T-cell (primary cell): ENCODE measurements around the gene PTPRC. TPM values are rescaled to one million over a fixed set of nuclear protein-coding genes. Genes with fewer than 3 reads are reported as not detected.

ENCODE experiments used
- ATAC-seq, 4 experiments: fragments of 200-7000 bp in 3 of 4; fragments of 150-1000 bp in 1 of 4; cut with Tn5 transposase; replicated peaks in 1 of 4; 1 replicate in 3 of 4; 2 replicates in 1 of 4; pipeline ENCODE4 v1.10.0; 2021; ENCODE audit warnings: moderate library complexity in 3 of 4, mild to moderate bottlenecking in 2 of 4, moderate number of reproducible peaks in 1 of 4
- CTCF ChIA-PET, 2 donors: fragments of 300-600 bp; sonication (Branson Sonifier 250); formaldehyde crosslinking; loops; one replicate each; lab custom pipeline; 2022; ENCODE audit warnings: antibody characterized with exemption in 2 of 2; lab: Charles Lee
- POLR2A ChIA-PET, 2 donors: fragments of 300-600 bp; sonication (Branson Sonifier 250); formaldehyde crosslinking; loops; one replicate each; lab custom pipeline; 2022; ENCODE audit warnings: antibody characterized with exemption in 2 of 2; lab: Charles Lee
- DNase-seq, 35 experiments: peaks; one replicate each; pipeline versions ENCODE4 v3.0.0 to v3.0.0-alpha.2; 2013 to 2023
- H3K27ac ChIP-seq: one replicate; pipeline ENCODE4 v1.5.1; 2013; ENCODE audit warnings: low read length
- H3K27me3 ChIP-seq, 2 experiments: replicated peaks in 1 of 2; 1 replicate in 1 of 2; 2 replicates in 1 of 2; pipeline versions ENCODE4 v1.6.1 to v1.7.0; 2013; ENCODE audit warnings: low read length in 1 of 2, mixed read lengths in 1 of 2; ENCODE audit not compliant: control insufficient read depth in 2 of 2, insufficient read depth in 2 of 2; ENCODE audit errors: extremely low read depth in 1 of 2
- H3K36me3 ChIP-seq, 2 donors: 1 replicate in 1 of 2; 2 replicates in 1 of 2; pipeline versions ENCODE4 v1.6.1 to v1.7.0; 2013; ENCODE audit warnings: low read length in 1 of 2; ENCODE audit not compliant: control insufficient read depth in 2 of 2, insufficient read depth in 1 of 2; ENCODE audit errors: extremely low read depth in 1 of 2
- H3K4me1 ChIP-seq, 2 experiments: 1 replicate in 1 of 2; 2 replicates in 1 of 2; pipeline versions ENCODE4 v1.6.1 to v1.7.0; 2013; ENCODE audit warnings: low read length in 2 of 2, mixed read lengths in 1 of 2; ENCODE audit not compliant: insufficient read depth in 2 of 2, control insufficient read depth in 1 of 2; ENCODE audit errors: extremely low read depth in 1 of 2
- H3K4me3 ChIP-seq, 2 donors: 1 replicate in 1 of 2; 2 replicates in 1 of 2; pipeline versions ENCODE4 v1.5.1 to v1.7.0; 2013; ENCODE audit warnings: mild to moderate bottlenecking in 2 of 2, low read length in 1 of 2, moderate library complexity in 1 of 2; ENCODE audit not compliant: control insufficient read depth in 1 of 2; ENCODE audit errors: extremely low read depth in 1 of 2
- H3K9me3 ChIP-seq: 2 replicates; pipeline ENCODE4 v1.7.0; 2013
- H3K27ac Mint-ChIP-seq, 2 donors: one replicate each; pipeline ENCODE4 v1.8.0; 2020 to 2021; ENCODE audit warnings: mild to moderate bottlenecking in 2 of 2, mixed read lengths in 2 of 2
- H3K27me3 Mint-ChIP-seq, 2 donors: one replicate each; pipeline ENCODE4 v1.8.0; 2021 to 2022; ENCODE audit warnings: mixed read lengths in 2 of 2
- H3K36me3 Mint-ChIP-seq: one replicate; pipeline ENCODE4 v1.8.0; 2021; ENCODE audit warnings: mixed read lengths
- H3K4me1 Mint-ChIP-seq, 3 donors: one replicate each; pipeline ENCODE4 v1.8.0; 2020 to 2022; ENCODE audit warnings: mixed read lengths in 3 of 3, mild to moderate bottlenecking in 1 of 3
- H3K4me3 Mint-ChIP-seq, 3 donors: one replicate each; pipeline ENCODE4 v1.8.0; 2020 to 2022; ENCODE audit warnings: mild to moderate bottlenecking in 3 of 3, mixed read lengths in 3 of 3, moderate library complexity in 3 of 3
- H3K9me3 Mint-ChIP-seq, 3 donors: one replicate each; pipeline ENCODE4 v1.8.0; 2020 to 2022; ENCODE audit warnings: mixed read lengths in 3 of 3
- WGBS: methylation state at CpG from one replicate; pipeline ENCODE4 v1.1.5; 2013; ENCODE audit warnings: missing lambda C conversion rate; ENCODE audit not compliant: insufficient coverage; 5-methylcytosine and 5-hydroxymethylcytosine counted together
- total RNA-seq, 35 experiments: library from RNA in 6 of 35; stranded (reverse) in 6 of 35; fragments of 120-200 nt in 1 of 35; gene quantifications; one replicate each; pipeline versions ENCODE4 v1.2.1 to v1.2.4 and lab custom pipeline; 2013 to 2026

PTPRC gene
- total RNA-seq, 5 donors from 2014 or later (not counting 1 experiment from before 2014, with no cell fraction given) = 674 to 984 (median 781) TPM

- ATAC-seq = no peak
- no peaks in the 10 kb centered on the region for H3K27me3 ChIP-seq
- ChIA-PET POLR2A (interaction anchor here (0.6 to 7.2 kb wide), 4 partner anchors 10 to 26 kb away, joined by 3 to 86 read pairs (median 8); partner anchors contain the start of gene PTPRC (in 1 of the 2)), CTCF (interaction anchor here (0.8 to 1.6 kb wide), 3 partner anchors 12 to 61 kb away, joined by 4 to 6 read pairs (median 4); partner anchors contain the start of gene PTPRC (in 1 of the 2))
- no peaks in the 10 kb centered on the region for H3K9me3 ChIP-seq
- no peak for DNase-seq
- peaks cover 57 to 81% of the 10 kb centered on the region in 2 experiments for H3K4me1 ChIP-seq
- no peaks in the 10 kb centered on the region for H3K36me3 ChIP-seq
- H3K27ac ChIP-seq = peak overlapping the region; percentile 81
- WGBS = no CpG with 5 or more reads among the region's 1 CpG
- peak overlapping the region; percentile 91 to 100 for H3K27ac Mint-ChIP-seq
- peak overlapping the region in 1 of 3 donors; percentile 50 for H3K4me3 Mint-ChIP-seq
- H3K27me3 Mint-ChIP-seq = no peaks in the 10 kb centered on the region
- H3K4me3 ChIP-seq = no peak overlapping the region
- peaks cover 97 to 99% (median 98%) of the 10 kb centered on the region in 3 donors for H3K4me1 Mint-ChIP-seq
- H3K36me3 Mint-ChIP-seq = peaks cover 4% of the 10 kb centered on the region
- H3K9me3 Mint-ChIP-seq = peaks cover 0 to 7% (median 0%) of the 10 kb centered on the region in 3 donors
Measured at GRCh38 chr1:198624648-198624980, 14.2 kb upstream of the PTPRC start.

- H3K4me1 ChIP-seq = peaks cover 41 to 76% of the 10 kb centered on the region in 2 experiments
- POLR2A ChIA-PET = no interaction called here
- DNase-seq = peak in 1 of 35 experiments; percentile 38
- H3K4me1 Mint-ChIP-seq = peaks cover 92 to 97% (median 96%) of the 10 kb centered on the region in 3 donors
- H3K9me3 Mint-ChIP-seq = peaks cover 0 to 7% (median 0%) of the 10 kb centered on the region in 3 donors
- H3K27ac ChIP-seq = peak overlapping the region; percentile 81
- H3K27ac Mint-ChIP-seq = peak overlapping the region; percentile 91 to 100
- peaks cover 4% of the 10 kb centered on the region for H3K36me3 Mint-ChIP-seq
- no peaks in the 10 kb centered on the region for H3K9me3 ChIP-seq
- peak; percentile 50 to 62 (median 59) for ATAC-seq
- peak overlapping the region in 1 of 2 donors; percentile 7 for H3K4me3 ChIP-seq
- H3K36me3 ChIP-seq = no peaks in the 10 kb centered on the region
- WGBS = no CpG with 5 or more reads among the region's 3 CpGs
- H3K4me3 Mint-ChIP-seq = peak overlapping the region; percentile 40 to 53 (median 47)
- H3K27me3 Mint-ChIP-seq = no peaks in the 10 kb centered on the region
- CTCF ChIA-PET = interaction anchor here in 1 of 2 donors (0.6 kb wide), 1 partner anchor 42 kb away, joined by 3 read pairs; no protein-coding TSS in a partner anchor
- H3K27me3 ChIP-seq = no peaks in the 10 kb centered on the region
Measured at GRCh38 chr1:198627436-198628066, 11.3 kb upstream of the PTPRC start.

GRCh38 chr1:198628067-198628455, 10.8 kb upstream of the PTPRC start:
- H3K36me3 ChIP-seq = no peaks in the 10 kb centered on the region
- peaks cover 4% of the 10 kb centered on the region for H3K36me3 Mint-ChIP-seq
- no peaks in the 10 kb centered on the region for H3K9me3 ChIP-seq
- peaks cover 42 to 72% of the 10 kb centered on the region in 2 experiments for H3K4me1 ChIP-seq
- ATAC-seq (no peak), DNase-seq (no peak)
- no peaks in the 10 kb centered on the region for H3K27me3 ChIP-seq
- H3K4me1 Mint-ChIP-seq = peaks cover 90 to 96% (median 94%) of the 10 kb centered on the region in 3 donors
- H3K9me3 Mint-ChIP-seq = peaks cover 0 to 8% (median under 1%) of the 10 kb centered on the region in 3 donors
- H3K27ac ChIP-seq = peak overlapping the region; percentile 81
- no peaks in the 10 kb centered on the region for H3K27me3 Mint-ChIP-seq
- H3K4me3 Mint-ChIP-seq = peak overlapping the region; percentile 40 to 53 (median 47)
- CTCF ChIA-PET = no interaction called here
- H3K27ac Mint-ChIP-seq = peak overlapping the region; percentile 91 to 100
- POLR2A ChIA-PET = no interaction called here
- H3K4me3 ChIP-seq = peak overlapping the region in 1 of 2 donors; percentile 7

DNA sequence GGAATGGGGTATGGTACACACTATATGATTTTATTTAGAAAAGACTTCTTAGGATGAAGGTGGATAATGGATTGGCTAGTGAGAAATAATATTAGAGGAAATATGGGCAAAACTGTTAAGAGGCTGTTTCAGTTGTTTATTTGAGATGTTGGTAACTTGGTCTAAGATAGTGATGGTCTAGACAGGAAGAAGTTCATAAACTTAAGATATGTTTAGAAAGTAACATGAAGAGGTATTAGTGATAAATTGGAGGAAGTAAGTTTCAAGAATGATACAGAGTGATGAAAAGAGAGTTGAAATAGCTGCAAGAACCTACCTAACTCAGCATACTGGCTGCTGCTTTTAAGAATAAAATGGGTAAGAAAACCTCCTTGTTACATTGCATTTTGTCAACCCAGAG, 9.2 kb upstream of the PTPRC start:
- Histone ChIP-seq H3K27me3 (no peaks in the 10 kb centered on the region), H3K9me3 (no peaks in the 10 kb centered on the region), H3K4me1 (peaks cover 39 to 63% of the 10 kb centered on the region in 2 experiments), H3K36me3 (no peaks in the 10 kb centered on the region), H3K4me3 (no peak overlapping the region), H3K27ac (peak overlapping the region; percentile 81)
- peak overlapping the region; percentile 91 to 100 for H3K27ac Mint-ChIP-seq
- H3K4me1 Mint-ChIP-seq = peaks cover 92 to 98% (median 95%) of the 10 kb centered on the region in 3 donors
- DNase-seq = peak in 1 of 35 experiments; percentile 21
- H3K36me3 Mint-ChIP-seq = peaks cover 9% of the 10 kb centered on the region
- POLR2A ChIA-PET = interaction anchor here (0.6 kb wide), 6 partner anchors 9 to 108 kb away, joined by 3 read pairs; no protein-coding TSS in a partner anchor
- H3K9me3 Mint-ChIP-seq = peaks cover 0 to 15% (median 14%) of the 10 kb centered on the region in 3 donors
- peak in 2 of 4 experiments; percentile 33 to 44 for ATAC-seq
- H3K27me3 Mint-ChIP-seq = no peaks in the 10 kb centered on the region
- CTCF ChIA-PET = interaction anchor here (0.7 to 1.0 kb wide), 5 partner anchors 8 to 57 kb away, joined by 3 to 4 read pairs (median 3); no protein-coding TSS in a partner anchor
- peak overlapping the region in 1 of 3 donors; percentile 40 for H3K4me3 Mint-ChIP-seq

- Mint-ChIP-seq H3K9me3 (peaks cover 0 to 15% (median 15%) of the 10 kb centered on the region in 3 donors), H3K36me3 (peaks cover 9% of the 10 kb centered on the region), H3K27me3 (no peaks in the 10 kb centered on the region), H3K4me1 (peaks cover 90 to 98% (median 93%) of the 10 kb centered on the region in 3 donors), H3K27ac (peak overlapping the region; percentile 91 to 100), H3K4me3 (no peak overlapping the region)
- H3K9me3 ChIP-seq = no peaks in the 10 kb centered on the region
- ATAC-seq = no peak
- no peaks in the 10 kb centered on the region for H3K27me3 ChIP-seq
- ChIA-PET CTCF (interaction anchor here (0.7 to 1.9 kb wide), 6 partner anchors 8 to 55 kb away, joined by 3 to 6 read pairs (median 4); no protein-coding TSS in a partner anchor), POLR2A (interaction anchor here in 1 of 2 donors (0.6 to 1.0 kb wide), 5 partner anchors 18 to 659 kb away, joined by 3 to 7 read pairs (median 5); no protein-coding TSS in a partner anchor)
- no peaks in the 10 kb centered on the region for H3K36me3 ChIP-seq
- no peak for DNase-seq
- H3K4me1 ChIP-seq = peaks cover 47 to 60% of the 10 kb centered on the region in 2 experiments
- no peak overlapping the region for H3K4me3 ChIP-seq
- H3K27ac ChIP-seq = peak overlapping the region; percentile 18
- no CpG with 5 or more reads among the region's 1 CpG for WGBS
Measured at GRCh38 chr1:198630863-198631262, 8.0 kb upstream of the PTPRC start.

DNA sequence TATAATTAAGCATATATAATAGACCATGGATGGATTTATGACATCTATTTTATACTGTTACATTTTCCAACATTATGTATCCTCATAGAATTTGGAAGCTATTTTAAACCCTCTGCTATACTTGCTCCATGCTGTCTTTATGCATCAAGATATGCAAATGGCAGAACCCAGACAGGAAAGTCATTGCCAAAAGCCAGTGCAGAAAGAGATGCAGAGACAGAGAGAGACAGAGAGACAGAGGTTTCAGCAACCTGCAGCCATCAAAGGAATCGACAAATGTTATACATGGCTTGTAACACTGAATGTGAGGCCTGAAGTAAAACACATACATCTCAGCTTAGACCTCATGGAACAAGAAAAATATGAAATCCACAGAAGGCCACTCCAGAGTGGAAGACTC, 7.5 kb upstream of the PTPRC start:
- peak overlapping the region; percentile 50 to 74 for H3K27ac Mint-ChIP-seq
- no peak overlapping the region for H3K4me3 ChIP-seq
- WGBS = no CpG with 5 or more reads among the region's 1 CpG
- no peak for DNase-seq
- H3K4me1 ChIP-seq = peaks cover 48 to 62% of the 10 kb centered on the region in 2 experiments
- peak overlapping the region; percentile 31 for H3K27ac ChIP-seq
- no peaks in the 10 kb centered on the region for H3K9me3 ChIP-seq
- ATAC-seq = no peak
- H3K4me1 Mint-ChIP-seq = peaks cover 90 to 98% (median 93%) of the 10 kb centered on the region in 3 donors
- ChIA-PET POLR2A (interaction anchor here (0.6 to 1.0 kb wide), 6 partner anchors 18 to 659 kb away, joined by 3 to 7 read pairs (median 4); no protein-coding TSS in a partner anchor), CTCF (interaction anchor here (0.8 to 1.9 kb wide), 5 partner anchors 9 to 55 kb away, joined by 3 to 6 read pairs (median 4); no protein-coding TSS in a partner anchor)
- H3K36me3 Mint-ChIP-seq = peaks cover 8% of the 10 kb centered on the region
- no peaks in the 10 kb centered on the region for H3K36me3 ChIP-seq
- peaks cover 0 to 15% (median 12%) of the 10 kb centered on the region in 3 donors for H3K9me3 Mint-ChIP-seq
- H3K4me3 Mint-ChIP-seq = no peak overlapping the region
- no peaks in the 10 kb centered on the region for H3K27me3 Mint-ChIP-seq
- no peaks in the 10 kb centered on the region for H3K27me3 ChIP-seq
